GM12891 (cell line): ENCODE data around the gene OR2AG1.

Experiments
- PAX5 ChIP-seq: IDR thresholded peaks from 2 replicates; pipeline ENCODE4 v1.6.1; 2011; ENCODE audit warnings: low read length, moderate library complexity, mild to moderate bottlenecking; ENCODE audit not compliant: insufficient read depth, severe bottlenecking
- POLR2A ChIP-seq: IDR thresholded peaks from 2 replicates; pipeline ENCODE4 v1.6.1; 2011; ENCODE audit warnings: low read depth, low read length, control low read depth
- POLR2AphosphoS5 ChIP-seq: IDR thresholded peaks from 2 replicates; pipeline ENCODE4 v1.6.1; 2011; ENCODE audit warnings: low read depth, low read length, control low read depth
- SPI1 ChIP-seq: IDR thresholded peaks from 2 replicates; pipeline ENCODE4 v1.6.1; 2011; ENCODE audit warnings: low read depth, low read length, control low read depth

- no peak for TF ChIP-seq SPI1
- TF ChIP-seq POLR2A = no peak
- no peak for TF ChIP-seq POLR2AphosphoS5
- TF ChIP-seq PAX5 = no peak
Observed at GRCh38 chr11:6828103-6828502, 45.3 kb downstream of the OR2AG1 start.
